HEK293T (cell line): Measurements from ENCODE around the gene MBOAT2.

Source experiments
- CTCF ChIA-PET: fragments of 350-600 bp; formaldehyde crosslinking; extraction: SDS; loops from one replicate; lab custom pipeline; 2021; ENCODE audit warnings: antibody characterized with exemption, inconsistent platforms; lab: Yijun Ruan, JAX
- POLR2A ChIA-PET: fragments of 350-600 bp; formaldehyde crosslinking; extraction: SDS; loops from one replicate; lab custom pipeline; 2020; ENCODE audit warnings: antibody characterized with exemption, inconsistent platforms; lab: Yijun Ruan, JAX
- DNase-seq: peaks from one replicate; pipeline ENCODE4 v3.0.0; 2012; ENCODE audit warnings: mixed read lengths; ENCODE audit errors: extremely low spot score
- ARNT ChIP-seq: fragments of 450-650 bp; IDR thresholded peaks from 2 replicates; pipeline ENCODE4 v1.6.1; 2017; ENCODE audit warnings: mild to moderate bottlenecking
- BHLHE40 ChIP-seq: fragments of 450-650 bp; IDR thresholded peaks from 2 replicates; pipeline ENCODE4 v1.6.1; 2016; ENCODE audit warnings: mild to moderate bottlenecking, moderate library complexity, borderline replicate concordance
- CTBP1 ChIP-seq: fragments of 450-650 bp; IDR thresholded peaks from 2 replicates; pipeline ENCODE4 v1.6.1; 2016; ENCODE audit warnings: borderline replicate concordance
- ELF4 ChIP-seq: fragments of 450-650 bp; IDR thresholded peaks from 2 replicates; pipeline ENCODE4 v1.6.1; 2017; ENCODE audit warnings: antibody characterized with exemption
- FOXA1 ChIP-seq: fragments of 450-650 bp; IDR thresholded peaks from 2 replicates; pipeline ENCODE4 v1.6.1; 2016; ENCODE audit warnings: mild to moderate bottlenecking
- FOXK2 ChIP-seq: fragments of 450-650 bp; IDR thresholded peaks from 2 replicates; pipeline ENCODE4 v1.6.1; 2016; ENCODE audit warnings: mild to moderate bottlenecking
- FOXM1 ChIP-seq: fragments of 450-650 bp; IDR thresholded peaks from 2 replicates; pipeline ENCODE4 v1.6.1; 2017; ENCODE audit warnings: mild to moderate bottlenecking, borderline replicate concordance
- HDGF ChIP-seq: fragments of 450-650 bp; IDR thresholded peaks from 2 replicates; pipeline ENCODE4 v1.6.1; 2017; ENCODE audit warnings: antibody characterized with exemption, borderline replicate concordance
- L3MBTL2 ChIP-seq: fragments of 450-650 bp; conservative IDR thresholded peaks from 2 replicates; pipeline ENCODE4 v1.6.1; 2016; ENCODE audit warnings: mild to moderate bottlenecking
- LEF1 ChIP-seq: fragments of 450-650 bp; IDR thresholded peaks from 2 replicates; pipeline ENCODE4 v1.6.1; 2017; ENCODE audit warnings: mild to moderate bottlenecking, borderline replicate concordance
- NFRKB ChIP-seq: fragments of 450-650 bp; IDR thresholded peaks from 2 replicates; pipeline ENCODE4 v1.6.1; 2016; ENCODE audit warnings: mild to moderate bottlenecking, moderate library complexity
- SP1 ChIP-seq: fragments of 450-650 bp; IDR thresholded peaks from 2 replicates; pipeline ENCODE4 v1.6.1; 2017
- SUZ12 ChIP-seq: fragments of 450-650 bp; IDR thresholded peaks from 2 replicates; pipeline ENCODE4 v1.6.1; 2016; ENCODE audit warnings: mild to moderate bottlenecking
- TARDBP ChIP-seq: fragments of 450-650 bp; IDR thresholded peaks from 2 replicates; pipeline ENCODE4 v1.6.1; 2016
- ZNF384 ChIP-seq: fragments of 450-650 bp; IDR thresholded peaks from 2 replicates; pipeline ENCODE4 v1.6.1; 2016
- TF ChIP-seq, protein P1 (sequence below): fragments of 450-650 bp; IDR thresholded peaks from 2 replicates; pipeline ENCODE4 v1.6.1; 2016

The MBOAT2 gene

DNA sequence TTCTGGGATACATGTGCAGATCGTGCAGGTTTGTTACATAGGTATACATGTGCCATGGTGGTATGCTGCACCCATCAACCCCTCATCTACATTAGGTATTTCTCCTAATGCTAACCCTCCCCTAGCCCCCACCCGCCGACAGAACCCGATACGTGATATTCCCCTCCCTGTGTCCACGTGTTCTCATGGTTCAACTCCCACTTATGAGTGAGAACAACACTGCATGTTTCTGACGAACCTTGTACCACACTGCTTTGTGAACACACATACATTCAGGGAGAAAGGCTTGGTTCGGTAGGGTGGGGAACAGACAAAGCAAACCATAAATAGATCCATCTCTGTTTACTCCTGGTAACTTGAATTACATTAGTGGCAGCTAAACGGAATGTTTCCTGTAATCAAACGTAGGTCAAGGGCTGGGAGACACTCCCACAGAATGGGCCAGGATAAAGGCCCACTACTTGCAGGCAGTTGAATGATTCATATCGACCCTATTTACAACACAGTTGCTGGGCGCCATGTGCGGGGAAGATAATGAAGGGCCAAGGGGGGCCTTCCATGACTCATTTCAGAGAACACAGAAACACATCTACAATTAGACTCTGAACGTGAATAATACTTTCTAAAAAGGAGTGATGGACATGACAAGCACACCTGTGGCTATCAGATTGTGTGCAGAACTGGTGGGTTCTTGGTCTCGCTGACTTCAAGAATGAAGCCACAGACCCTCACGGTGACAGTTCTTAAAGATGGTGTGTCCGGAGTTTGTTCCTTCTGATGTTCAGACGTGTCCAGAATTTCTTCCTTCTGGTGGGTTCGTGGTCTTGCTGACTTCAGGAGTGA is 109.3 kb downstream of the MBOAT2 start:
- CTCF ChIA-PET, result no interaction called here

DNA sequence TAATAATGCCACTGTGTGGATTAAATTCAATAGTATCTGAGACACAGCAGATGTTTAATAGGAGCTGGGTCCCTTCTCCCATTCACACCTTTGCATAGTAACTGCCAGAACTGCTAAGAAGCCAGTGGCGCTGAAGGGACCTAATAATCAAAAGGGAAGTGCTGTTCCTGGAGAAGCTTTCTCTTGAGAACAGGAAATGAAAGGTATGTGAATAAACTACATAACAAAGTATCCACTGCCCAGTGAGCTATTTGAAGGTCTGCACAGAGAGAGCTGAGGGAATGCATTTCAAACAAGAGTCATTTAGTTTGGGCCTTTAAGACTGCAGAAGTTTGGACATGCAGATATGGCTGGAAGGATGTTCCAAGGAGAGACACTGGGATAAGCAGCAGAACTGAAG is 110.0 kb downstream of the MBOAT2 start:
- no peak for DNase-seq
- TF ChIP-seq FOXA1, result no peak
- TF ChIP-seq FOXK2, result no peak
- no peak for TF ChIP-seq ZNF384
- no peak for TF ChIP-seq NFRKB
- TF ChIP-seq SUZ12, result no peak
- no peak for TF ChIP-seq ARNT
- no peak for TF ChIP-seq LEF1
- TF ChIP-seq L3MBTL2, result no peak
- no peak for TF ChIP-seq BHLHE40
- CTCF ChIA-PET, result no interaction called here
- POLR2A ChIA-PET, result no interaction called here

More for the DNA sequence above, 109.3 kb downstream of the MBOAT2 start:
- POLR2A ChIA-PET, result no interaction called here
- TF ChIP-seq, protein P1, sequence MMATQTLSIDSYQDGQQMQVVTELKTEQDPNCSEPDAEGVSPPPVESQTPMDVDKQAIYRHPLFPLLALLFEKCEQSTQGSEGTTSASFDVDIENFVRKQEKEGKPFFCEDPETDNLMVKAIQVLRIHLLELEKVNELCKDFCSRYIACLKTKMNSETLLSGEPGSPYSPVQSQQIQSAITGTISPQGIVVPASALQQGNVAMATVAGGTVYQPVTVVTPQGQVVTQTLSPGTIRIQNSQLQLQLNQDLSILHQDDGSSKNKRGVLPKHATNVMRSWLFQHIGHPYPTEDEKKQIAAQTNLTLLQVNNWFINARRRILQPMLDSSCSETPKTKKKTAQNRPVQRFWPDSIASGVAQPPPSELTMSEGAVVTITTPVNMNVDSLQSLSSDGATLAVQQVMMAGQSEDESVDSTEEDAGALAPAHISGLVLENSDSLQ, result no peak
- no peak for TF ChIP-seq HDGF
- no peak for DNase-seq

DNA sequence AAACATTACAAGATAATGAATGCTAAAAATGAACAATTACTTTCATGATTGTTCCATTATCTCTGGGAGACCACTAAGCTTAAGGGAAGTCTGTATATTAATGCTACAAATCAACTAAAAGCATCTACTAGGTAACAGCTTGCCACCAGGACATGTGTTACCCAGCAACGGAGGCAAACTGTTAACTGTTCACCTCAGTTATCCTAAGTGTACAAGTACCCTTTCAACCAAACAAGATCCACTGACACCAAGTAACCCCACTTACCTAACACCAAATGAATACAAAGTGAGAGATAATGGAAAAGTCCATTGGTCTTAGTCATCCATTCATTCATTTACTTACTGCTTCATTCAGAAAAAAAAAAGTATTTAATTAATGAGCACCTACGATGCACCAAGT is 111.4 kb downstream of the MBOAT2 start:
- ChIA-PET CTCF (no interaction called here), POLR2A (no interaction called here)
- no peak for DNase-seq
- no peak for TF ChIP-seq SP1
- TF ChIP-seq LEF1, result no peak
- TF ChIP-seq SUZ12, result no peak

DNA sequence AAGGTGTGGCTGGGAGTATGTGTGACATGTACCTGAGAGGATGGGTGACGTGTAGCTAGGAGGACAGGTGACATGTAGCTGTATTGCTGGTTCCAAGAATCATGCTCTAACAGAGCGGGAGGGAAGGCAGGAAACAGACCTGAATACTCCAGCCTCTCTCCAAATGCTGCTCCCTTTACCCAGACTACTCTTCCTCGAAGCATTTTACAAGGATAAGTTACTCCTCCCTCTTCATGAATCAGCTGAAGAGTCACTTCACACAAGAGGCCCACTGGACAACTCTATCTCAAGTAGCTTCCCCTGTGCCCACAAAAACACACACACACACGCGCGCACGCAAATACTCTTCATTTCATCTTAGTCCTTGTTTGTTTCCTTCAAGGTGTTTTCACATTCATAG is 113.5 kb downstream of the MBOAT2 start:
- ChIA-PET CTCF (no interaction called here), POLR2A (no interaction called here)
- TF ChIP-seq BHLHE40 (no peak), FOXM1 (no peak), CTBP1 (no peak), ELF4 (no peak), L3MBTL2 (no peak), SP1 (no peak), SUZ12 (no peak), NFRKB (no peak), ZNF384 (no peak), LEF1 (no peak), FOXA1 (no peak), TARDBP (no peak), ARNT (no peak)
- TF ChIP-seq, protein P1, result no peak
- DNase-seq, result no peak

DNA sequence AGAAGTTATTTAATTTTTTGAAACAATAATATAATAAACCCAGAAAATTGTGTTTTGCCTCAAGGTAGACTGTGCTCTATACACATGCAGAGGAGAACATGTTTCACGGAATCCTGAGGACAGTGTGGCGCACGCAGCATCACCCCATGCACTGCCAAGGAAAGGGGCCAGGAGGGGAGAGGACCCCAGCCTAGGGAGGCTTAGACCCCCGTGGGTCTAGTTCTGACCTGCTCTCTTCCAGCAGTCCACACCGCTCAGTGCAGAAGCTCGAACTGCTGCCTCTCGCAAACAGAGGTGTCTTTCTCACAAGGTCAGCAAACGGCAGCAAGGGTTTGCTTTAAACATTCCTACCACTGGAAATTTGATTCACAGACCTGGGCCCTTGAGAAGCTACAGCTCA is 114.5 kb downstream of the MBOAT2 start:
- CTCF ChIA-PET, result no interaction called here
- no peak for DNase-seq
- POLR2A ChIA-PET, result no interaction called here
- TF ChIP-seq FOXA1, result no peak
- TF ChIP-seq BHLHE40, result no peak
- no peak for TF ChIP-seq TARDBP
- TF ChIP-seq SP1, result no peak
- no peak for TF ChIP-seq LEF1

DNA sequence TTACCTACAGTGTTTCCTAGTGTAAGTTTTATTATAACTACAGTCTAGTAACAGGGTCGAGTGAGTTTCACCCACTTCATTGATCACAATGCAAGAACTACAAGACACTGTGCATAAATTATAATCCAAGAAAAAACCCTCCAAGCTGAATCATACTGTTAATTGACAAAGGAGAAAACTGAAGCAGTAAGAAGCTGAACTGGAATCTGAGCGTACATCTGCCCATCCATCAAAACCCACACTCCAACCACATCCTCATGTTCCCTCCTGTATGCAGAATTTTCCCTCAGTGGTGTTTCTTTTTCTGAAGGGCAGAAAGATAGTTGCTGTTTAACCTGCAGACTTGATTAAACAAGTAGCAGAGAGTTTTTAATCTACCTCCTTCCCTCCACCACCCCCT is 116.6 kb downstream of the MBOAT2 start:
- TF ChIP-seq HDGF, result no peak
- no peak for TF ChIP-seq FOXM1
- no peak for TF ChIP-seq CTBP1
- no peak for TF ChIP-seq NFRKB
- no peak for TF ChIP-seq ARNT
- TF ChIP-seq SP1, result no peak
- TF ChIP-seq SUZ12, result no peak
- TF ChIP-seq FOXA1, result no peak
- TF ChIP-seq L3MBTL2, result no peak
- CTCF ChIA-PET, result no interaction called here
- POLR2A ChIA-PET, result no interaction called here
- DNase-seq, result no peak

DNA sequence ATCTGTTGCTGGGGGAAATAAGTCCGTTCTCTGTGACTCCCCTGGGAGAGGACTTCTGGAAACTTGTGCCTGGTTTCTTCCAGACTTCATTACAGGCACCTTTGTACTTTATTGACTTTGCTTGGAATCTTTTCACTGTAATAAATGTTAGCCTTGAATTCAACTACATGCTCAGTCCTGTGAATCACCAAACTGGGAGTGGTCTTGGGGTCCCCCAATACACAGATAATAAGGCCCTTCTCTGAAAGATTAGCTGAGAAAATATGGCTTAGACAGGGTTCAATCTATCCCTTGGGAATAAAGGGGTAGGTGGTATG is 117.3 kb downstream of the MBOAT2 start:
- POLR2A ChIA-PET, result no interaction called here

More for the DNA sequence above, 117.3 kb downstream of the MBOAT2 start:
- no peak for TF ChIP-seq SUZ12
- no peak for TF ChIP-seq ZNF384
- no peak for TF ChIP-seq TARDBP
- TF ChIP-seq BHLHE40, result no peak
- TF ChIP-seq ARNT, result no peak
- no peak for TF ChIP-seq HDGF
- TF ChIP-seq FOXK2, result no peak
- TF ChIP-seq, protein P1, result no peak
- no peak for TF ChIP-seq NFRKB
- TF ChIP-seq ELF4, result no peak
- no peak for TF ChIP-seq SP1
- no peak for TF ChIP-seq L3MBTL2
- CTCF ChIA-PET, result no interaction called here
- DNase-seq, result no peak
